Activated B cell treated with CpG ODN at 0.5 μM for 24 hours (primary cell): ENCODE data around the gene DUSP8. TPM values are rescaled to one million over a fixed set of nuclear protein-coding genes. Genes with fewer than 3 reads are reported as not detected.

Source experiments
- ATAC-seq: fragments of 200-7000 bp; cut with Tn5 transposase; one replicate; pipeline ENCODE4 v1.10.0; 2021; ENCODE audit warnings: low read depth, mild to moderate bottlenecking, moderate library complexity
- CTCF ChIA-PET: fragments of 350-600 bp; sonication (Branson Sonifier 250); formaldehyde crosslinking; loops from one replicate; lab custom pipeline; 2021; ENCODE audit warnings: antibody characterized with exemption; lab: Charles Lee
- POLR2A ChIA-PET: fragments of 350-600 bp; sonication (Branson Sonifier 250); formaldehyde crosslinking; loops from one replicate; lab custom pipeline; 2021; ENCODE audit warnings: antibody characterized with exemption; lab: Charles Lee
- DNase-seq: peaks from one replicate; pipeline ENCODE4 v3.0.0; 2022
- H3K27ac Mint-ChIP-seq: one replicate; pipeline ENCODE4 v1.8.0; 2020; ENCODE audit warnings: mixed read lengths
- H3K27me3 Mint-ChIP-seq: one replicate; pipeline ENCODE4 v1.8.0; 2021; ENCODE audit warnings: mixed read lengths
- H3K36me3 Mint-ChIP-seq: one replicate; pipeline ENCODE4 v1.8.0; 2021; ENCODE audit warnings: low read depth, mixed read lengths
- H3K4me1 Mint-ChIP-seq: one replicate; pipeline ENCODE4 v1.8.0; 2021; ENCODE audit warnings: mixed read lengths
- H3K4me3 Mint-ChIP-seq: one replicate; pipeline ENCODE4 v1.8.0; 2020; ENCODE audit warnings: mild to moderate bottlenecking, mixed read lengths
- H3K9me3 Mint-ChIP-seq: one replicate; pipeline ENCODE4 v1.8.0; 2020; ENCODE audit warnings: mixed read lengths
- intact Hi-C: fragments of 100-400 bp; cut with micrococcal nuclease; formaldehyde crosslinking; loops from one replicate; pipeline ENCODE4 v1.15.1; 2024
- total RNA-seq: library from RNA; stranded (reverse); gene quantifications from 2 replicates; pipeline ENCODE4 v1.2.3, GENCODE V29; 2022
- TF ChIP-seq, protein P1 (sequence below): fragments of 200-600 bp; IDR thresholded peaks from one replicate; pipeline ENCODE4 v1.8.0; 2022; ENCODE audit warnings: antibody characterized with exemption, mild to moderate bottlenecking

Gene DUSP8
- total RNA-seq, 1 donor from 2014 or later = 1.3 TPM

DNA sequence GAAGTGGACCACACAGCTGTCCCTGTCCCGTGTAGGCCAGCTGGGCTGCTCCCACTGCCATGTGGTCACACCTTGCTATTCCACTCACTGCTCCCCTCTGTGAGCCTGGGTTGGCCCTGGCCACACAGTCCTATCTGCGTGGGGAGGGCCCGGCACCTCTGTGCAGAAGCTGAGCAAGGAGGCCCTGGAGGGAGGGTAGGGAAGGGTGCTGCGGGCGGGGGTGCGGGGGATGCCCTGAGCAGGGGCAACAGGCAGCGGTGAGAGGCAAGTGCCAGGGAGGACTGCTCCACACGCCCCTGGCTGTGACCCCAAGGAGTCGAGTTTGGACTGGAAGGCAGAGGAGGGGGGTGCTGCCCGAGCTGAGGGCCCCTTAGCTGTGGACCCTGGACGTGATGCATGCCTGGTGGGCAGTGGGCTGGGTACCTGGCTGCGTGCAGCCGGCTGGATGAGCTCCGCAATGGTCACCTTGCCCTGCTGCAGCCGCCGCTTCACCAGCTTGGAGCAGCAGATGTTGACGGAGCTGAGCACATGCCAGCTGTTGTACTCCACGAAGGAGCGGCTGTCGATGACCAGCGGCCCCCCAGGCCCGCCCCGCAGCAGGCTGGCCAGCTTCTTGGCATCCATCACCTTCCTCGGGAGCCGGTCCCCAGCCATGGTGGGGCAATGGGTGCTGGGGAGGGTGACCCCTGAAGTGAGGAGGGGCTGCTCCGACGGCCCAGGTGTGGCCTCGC is 6.7 kb downstream of the DUSP8 start:
- intact Hi-C loops = no loop called here
- Mint-ChIP-seq H3K4me3 (no peak overlapping the region), H3K27ac (no peak overlapping the region), H3K9me3 (no peaks in the 10 kb centered on the region), H3K36me3 (no peaks in the 10 kb centered on the region), H3K27me3 (peaks cover 18% of the 10 kb centered on the region), H3K4me1 (no peaks in the 10 kb centered on the region)
- no peak for ATAC-seq
- DNase-seq = no peak
- CTCF ChIA-PET = interaction anchor here (3.0 kb wide), 1 partner anchor 10 kb away, joined by 8 read pairs; no protein-coding TSS in a partner anchor
- POLR2A ChIA-PET = interaction anchor here (1.2 kb wide), 1 partner anchor 19 kb away, joined by 3 read pairs; no protein-coding TSS in a partner anchor
- TF ChIP-seq, protein P1, sequence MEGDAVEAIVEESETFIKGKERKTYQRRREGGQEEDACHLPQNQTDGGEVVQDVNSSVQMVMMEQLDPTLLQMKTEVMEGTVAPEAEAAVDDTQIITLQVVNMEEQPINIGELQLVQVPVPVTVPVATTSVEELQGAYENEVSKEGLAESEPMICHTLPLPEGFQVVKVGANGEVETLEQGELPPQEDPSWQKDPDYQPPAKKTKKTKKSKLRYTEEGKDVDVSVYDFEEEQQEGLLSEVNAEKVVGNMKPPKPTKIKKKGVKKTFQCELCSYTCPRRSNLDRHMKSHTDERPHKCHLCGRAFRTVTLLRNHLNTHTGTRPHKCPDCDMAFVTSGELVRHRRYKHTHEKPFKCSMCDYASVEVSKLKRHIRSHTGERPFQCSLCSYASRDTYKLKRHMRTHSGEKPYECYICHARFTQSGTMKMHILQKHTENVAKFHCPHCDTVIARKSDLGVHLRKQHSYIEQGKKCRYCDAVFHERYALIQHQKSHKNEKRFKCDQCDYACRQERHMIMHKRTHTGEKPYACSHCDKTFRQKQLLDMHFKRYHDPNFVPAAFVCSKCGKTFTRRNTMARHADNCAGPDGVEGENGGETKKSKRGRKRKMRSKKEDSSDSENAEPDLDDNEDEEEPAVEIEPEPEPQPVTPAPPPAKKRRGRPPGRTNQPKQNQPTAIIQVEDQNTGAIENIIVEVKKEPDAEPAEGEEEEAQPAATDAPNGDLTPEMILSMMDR = no peak

- H3K9me3 Mint-ChIP-seq = no peaks in the 10 kb centered on the region
- H3K4me1 Mint-ChIP-seq = no peaks in the 10 kb centered on the region
- no peaks in the 10 kb centered on the region for H3K36me3 Mint-ChIP-seq
- no peak overlapping the region for H3K4me3 Mint-ChIP-seq
- DNase-seq (no peak), ATAC-seq (no peak)
- peaks cover 15% of the 10 kb centered on the region for H3K27me3 Mint-ChIP-seq
- H3K27ac Mint-ChIP-seq = no peak overlapping the region
- TF ChIP-seq, protein P1 = no peak
- ChIA-PET POLR2A (interaction anchor here (0.6 to 1.2 kb wide), 2 partner anchors 18 to 255 kb away, joined by 3 to 4 read pairs; no protein-coding TSS in a partner anchor), CTCF (interaction anchor here (3.0 kb wide), 1 partner anchor 10 kb away, joined by 8 read pairs; no protein-coding TSS in a partner anchor)
- intact Hi-C loops = no loop called here
Measured at GRCh38 chr11:1564535-1565172, 7.4 kb downstream of the DUSP8 start.

DNA sequence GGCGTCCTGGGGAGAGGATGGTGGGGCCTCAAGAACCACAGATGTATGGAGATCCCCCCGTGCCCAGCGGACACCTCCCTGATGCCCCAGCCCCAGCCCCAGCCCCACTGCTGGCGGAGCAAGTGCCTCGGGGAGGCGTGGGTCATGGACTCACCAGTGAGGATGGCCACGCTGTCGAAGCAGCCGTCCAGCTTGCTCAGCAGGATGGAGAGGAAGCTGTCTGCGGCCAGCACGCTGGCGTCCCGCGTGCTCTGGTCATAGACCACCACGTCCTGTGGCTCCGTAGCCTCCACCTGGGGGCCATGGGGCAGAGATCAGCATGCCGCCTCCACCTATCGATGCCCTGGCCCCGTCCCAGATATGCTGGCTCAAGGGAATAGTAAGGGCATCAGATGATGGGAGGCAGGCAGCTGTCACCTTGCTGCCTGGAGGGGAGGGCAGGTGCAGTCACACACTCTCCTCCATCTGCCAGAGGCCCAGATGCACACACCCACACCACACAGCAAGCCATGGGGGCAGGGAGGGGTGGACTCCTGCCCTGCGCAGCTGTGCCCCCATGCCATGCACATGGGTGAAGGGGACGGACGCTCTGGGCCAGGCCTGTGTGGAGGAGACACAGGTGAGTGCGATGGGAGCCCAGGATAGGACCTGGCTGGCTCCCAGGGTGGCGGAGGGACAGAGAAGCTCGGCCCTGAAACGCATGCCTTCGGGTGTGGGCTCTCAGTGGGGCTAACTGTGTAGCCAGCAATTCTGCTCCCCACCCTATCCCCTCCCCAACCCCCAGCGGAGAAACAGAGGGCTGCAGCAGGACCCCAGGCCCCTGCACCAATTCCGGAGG is 8.2 kb downstream of the DUSP8 start:
- ATAC-seq (no peak), DNase-seq (no peak)
- TF ChIP-seq, protein P1 = no peak

GRCh38 chr11:1563149-1563638 is 8.9 kb downstream of the DUSP8 start:
- intact Hi-C loops = no loop called here
- ChIA-PET CTCF (no interaction called here), POLR2A (no interaction called here)
- TF ChIP-seq, protein P1 = no peak
- no peak overlapping the region for H3K4me3 Mint-ChIP-seq
- H3K27me3 Mint-ChIP-seq = peaks cover 8% of the 10 kb centered on the region
- H3K9me3 Mint-ChIP-seq = no peaks in the 10 kb centered on the region
- DNase-seq (no peak), ATAC-seq (no peak)
- no peaks in the 10 kb centered on the region for H3K4me1 Mint-ChIP-seq
- no peaks in the 10 kb centered on the region for H3K36me3 Mint-ChIP-seq
- no peak overlapping the region for H3K27ac Mint-ChIP-seq

More for the DNA sequence above, 8.2 kb downstream of the DUSP8 start:
- ChIA-PET CTCF (interaction anchor here (3.0 kb wide), 1 partner anchor 11 kb away, joined by 8 read pairs; no protein-coding TSS in a partner anchor), POLR2A (interaction anchor here (0.6 to 1.2 kb wide), 2 partner anchors 17 to 254 kb away, joined by 3 to 4 read pairs; no protein-coding TSS in a partner anchor)
- H3K27me3 Mint-ChIP-seq = peaks cover 10% of the 10 kb centered on the region
- intact Hi-C loops = no loop called here
- H3K27ac Mint-ChIP-seq = no peak overlapping the region
- H3K4me3 Mint-ChIP-seq = no peak overlapping the region
- H3K9me3 Mint-ChIP-seq = no peaks in the 10 kb centered on the region
- no peaks in the 10 kb centered on the region for H3K4me1 Mint-ChIP-seq
- no peaks in the 10 kb centered on the region for H3K36me3 Mint-ChIP-seq
